Activated CD8-positive, alpha-beta memory T cell treated with anti-CD3 and anti-CD28 coated beads for 36 hours (primary cell): ENCODE data around the gene ASB18. TPM values are rescaled to one million over a fixed set of nuclear protein-coding genes. Genes with fewer than 3 reads are reported as not detected.

ENCODE experiments used
- CTCF ChIA-PET: fragments of 350-600 bp; sonication (Branson Sonifier 250); formaldehyde crosslinking; loops from one replicate; lab custom pipeline; 2021; ENCODE audit warnings: antibody characterized with exemption; lab: Charles Lee
- POLR2A ChIA-PET: fragments of 350-600 bp; sonication (Branson Sonifier 250); formaldehyde crosslinking; loops from one replicate; lab custom pipeline; 2021; ENCODE audit warnings: antibody characterized with exemption; lab: Charles Lee
- total RNA-seq, 2 experiments: library from RNA; stranded (reverse); gene quantifications; one replicate each; pipeline ENCODE4 v1.2.3, GENCODE V29; 2021

Gene ASB18
- total RNA-seq, 2 experiments from 2014 or later, result not detected

DNA sequence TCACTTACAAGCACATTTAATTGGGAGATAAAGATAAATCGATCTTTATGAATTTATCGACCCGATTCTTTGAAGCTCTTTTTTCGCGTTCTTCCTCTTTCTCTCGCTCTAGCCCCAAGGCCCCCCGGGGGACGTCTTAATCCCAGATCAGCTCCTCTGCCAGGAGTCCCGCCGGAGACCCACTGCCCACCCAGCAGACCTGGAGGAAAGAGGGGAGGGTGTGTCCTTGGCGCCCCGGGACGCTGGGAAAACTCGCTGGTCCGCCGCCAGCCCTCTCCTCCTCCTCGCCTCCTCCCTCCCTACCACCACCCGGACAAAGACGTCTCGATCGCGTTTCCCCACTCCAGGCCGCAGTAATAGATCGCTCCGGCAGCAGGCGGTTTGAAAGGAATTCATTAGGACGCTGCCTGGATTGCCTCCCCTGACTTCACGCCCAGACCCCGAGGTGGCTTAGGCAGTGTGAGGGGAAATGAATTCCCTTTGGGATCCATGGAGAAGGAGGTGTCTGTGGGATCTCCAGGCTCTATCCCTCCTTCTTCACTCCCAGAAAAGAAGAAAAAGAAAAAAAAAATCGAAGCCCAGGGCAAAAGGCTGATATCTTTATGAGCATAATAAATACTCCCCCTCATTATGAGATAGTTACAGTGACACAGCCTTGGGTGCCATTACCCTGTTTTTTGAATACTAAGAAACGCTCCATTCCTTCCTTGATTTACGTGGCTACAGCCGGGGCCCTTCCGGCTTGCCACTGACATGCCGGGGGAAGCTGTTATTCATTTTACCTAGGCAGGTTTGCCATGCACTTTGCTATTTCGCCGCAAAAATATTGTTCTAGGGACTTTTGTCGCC is 94.2 kb downstream of the ASB18 start:
- CTCF ChIA-PET, result interaction anchor here (1.0 kb wide), 1 partner anchor 10 kb away, joined by 3 read pairs; no protein-coding TSS in a partner anchor
- POLR2A ChIA-PET, result no interaction called here

DNA sequence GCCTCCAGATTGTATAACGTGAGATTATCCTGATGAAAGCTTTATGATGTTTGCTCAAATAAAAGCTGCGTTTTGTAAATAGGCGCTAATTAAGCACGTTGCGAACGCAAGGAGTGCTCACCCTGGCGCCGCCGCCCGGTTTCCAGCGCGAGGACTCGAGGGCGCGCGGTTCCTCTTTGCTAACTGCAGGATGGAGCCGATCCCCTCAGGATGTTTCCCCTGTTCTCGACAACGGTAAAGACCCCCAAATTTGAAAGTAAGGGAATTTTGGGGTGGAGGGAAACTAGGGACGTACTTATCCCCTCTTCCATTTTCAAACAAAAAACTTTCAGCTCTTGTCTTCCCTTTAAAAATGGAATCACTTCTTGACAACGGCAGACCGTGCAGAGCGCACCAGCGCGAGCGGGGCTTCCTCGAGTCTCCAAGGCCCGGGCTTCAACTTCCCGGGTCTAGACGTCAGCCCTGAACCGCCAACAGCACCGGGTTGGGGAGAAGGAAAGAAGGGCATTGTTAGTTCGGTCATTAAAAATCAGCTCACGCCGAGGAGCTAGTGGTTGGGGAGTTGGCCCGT is 95.0 kb downstream of the ASB18 start:
- ChIA-PET POLR2A (no interaction called here), CTCF (interaction anchor here (1.0 kb wide), 1 partner anchor 9 kb away, joined by 3 read pairs; no protein-coding TSS in a partner anchor)

DNA sequence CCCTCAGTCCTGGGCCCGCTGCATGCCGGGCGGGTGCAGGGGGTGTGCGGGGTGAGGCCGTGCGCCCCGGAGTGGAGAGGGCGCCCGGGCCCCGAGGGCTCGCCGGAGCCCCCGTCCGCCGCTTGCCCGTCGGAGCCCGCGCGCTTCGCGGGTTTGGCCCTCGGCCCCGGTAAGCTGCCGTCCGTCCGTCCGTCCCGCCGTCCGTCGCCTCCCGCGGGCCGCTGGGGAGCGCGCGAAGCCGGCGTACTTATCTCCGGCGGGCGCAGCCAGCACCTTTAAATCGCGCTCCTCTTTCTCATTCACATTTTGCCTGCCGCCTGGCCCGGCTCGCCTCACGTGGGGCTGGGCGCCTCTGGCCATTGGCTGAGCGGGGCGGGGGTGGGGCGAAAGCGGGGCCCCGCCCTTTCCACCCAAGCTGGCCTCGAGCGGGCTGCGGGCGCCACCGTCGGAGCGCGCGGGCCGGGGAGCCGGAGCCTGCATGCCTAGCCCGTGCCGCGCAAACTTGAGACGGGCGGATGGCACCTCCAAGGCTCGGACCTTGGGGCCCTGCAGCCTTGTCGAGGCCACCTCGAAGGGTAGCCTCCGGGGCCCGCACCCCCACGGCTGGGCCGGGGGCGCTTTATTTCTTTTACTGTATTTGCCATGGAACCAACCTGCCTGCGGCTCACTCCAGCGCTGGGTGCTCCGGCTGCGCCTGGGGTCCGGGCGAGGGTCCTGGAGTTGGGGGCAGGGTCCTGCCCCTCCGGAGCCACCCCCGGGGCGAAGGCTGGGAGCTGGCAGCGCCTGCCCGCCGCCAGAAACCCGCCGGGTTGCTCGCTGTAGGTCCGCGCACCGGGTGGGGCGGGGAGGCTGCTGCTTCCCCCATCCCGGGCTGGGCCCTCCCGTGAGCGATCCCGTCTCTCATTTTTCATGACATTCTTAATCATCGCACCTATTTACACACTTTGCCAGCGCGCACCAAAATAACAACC is 95.8 kb downstream of the ASB18 start, which contains the start of gene GBX2:
TSS of gene GBX2 (minus strand) at position 277 of the 971 bp plus-strand sequence. CDS start 415 bp downstream, outside the sequence.
- ChIA-PET POLR2A (no interaction called here), CTCF (interaction anchor here (1.0 kb wide), 1 partner anchor 8 kb away, joined by 3 read pairs; no protein-coding TSS in a partner anchor)

DNA sequence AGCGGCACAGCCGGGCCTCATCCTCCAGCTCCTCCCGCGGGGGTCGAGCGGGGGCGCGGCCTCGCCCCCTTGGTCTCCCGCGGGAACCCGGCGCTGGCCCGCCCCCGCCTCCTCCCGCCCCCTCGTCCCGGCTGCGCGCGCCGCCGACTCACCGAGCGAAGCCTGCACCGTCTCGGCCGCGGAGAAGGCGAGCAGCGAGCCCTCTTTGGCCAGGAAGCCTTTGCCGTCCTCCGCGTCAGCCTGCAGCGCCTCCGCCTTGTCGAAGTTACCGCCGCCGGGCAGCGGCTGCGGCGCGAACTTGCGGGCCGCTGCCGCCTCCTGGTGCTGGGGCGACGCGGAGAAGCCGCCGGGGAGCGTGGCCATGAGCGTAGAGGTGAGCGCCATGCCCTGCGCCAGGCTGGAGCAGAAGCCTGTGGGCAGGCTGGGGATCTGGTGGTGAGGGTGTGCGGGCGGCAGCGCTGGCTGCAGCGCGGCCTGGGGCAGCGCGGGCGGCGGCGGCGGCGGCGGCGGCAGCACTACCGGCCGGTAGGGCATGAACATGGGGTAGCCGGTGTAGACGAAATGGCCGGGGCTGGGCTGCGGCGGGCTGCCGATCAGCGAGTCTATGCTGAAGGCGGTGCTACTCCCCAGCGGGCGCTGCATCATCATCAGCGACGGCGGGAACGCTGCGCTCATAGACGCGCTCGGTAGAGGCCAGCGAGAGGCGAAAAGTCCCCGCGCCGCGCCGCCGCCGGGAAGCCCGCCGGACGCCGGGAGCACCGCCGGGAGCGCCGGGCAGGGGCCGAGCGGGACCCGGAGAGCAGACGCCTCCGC is 96.7 kb downstream of the ASB18 start:
- POLR2A ChIA-PET, result no interaction called here
- CTCF ChIA-PET, result no interaction called here

DNA sequence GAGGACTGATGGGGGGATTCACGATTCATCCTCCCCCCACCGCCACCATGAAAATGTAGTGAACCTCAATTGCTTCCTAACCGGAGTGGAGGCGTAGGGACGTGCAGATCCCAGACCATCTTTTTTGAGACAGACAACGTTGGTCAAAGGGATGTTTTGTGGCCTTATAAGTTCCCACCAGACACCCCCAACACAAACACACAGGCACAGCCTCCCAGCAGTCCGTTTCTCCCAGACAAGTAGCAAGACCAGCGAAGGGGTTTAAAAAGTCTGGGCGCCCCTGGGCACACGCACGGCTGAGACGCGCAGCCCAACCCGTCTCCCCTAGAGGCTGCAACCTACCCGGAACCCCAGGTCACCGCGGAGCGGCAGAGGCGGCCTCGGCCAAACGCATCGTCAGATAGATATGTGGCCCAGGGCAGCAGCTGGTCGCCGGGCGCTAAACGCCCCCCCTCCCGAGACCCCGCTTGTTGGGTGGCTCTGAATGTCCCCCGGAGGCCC is 97.4 kb downstream of the ASB18 start:
- ChIA-PET POLR2A (no interaction called here), CTCF (no interaction called here)

DNA sequence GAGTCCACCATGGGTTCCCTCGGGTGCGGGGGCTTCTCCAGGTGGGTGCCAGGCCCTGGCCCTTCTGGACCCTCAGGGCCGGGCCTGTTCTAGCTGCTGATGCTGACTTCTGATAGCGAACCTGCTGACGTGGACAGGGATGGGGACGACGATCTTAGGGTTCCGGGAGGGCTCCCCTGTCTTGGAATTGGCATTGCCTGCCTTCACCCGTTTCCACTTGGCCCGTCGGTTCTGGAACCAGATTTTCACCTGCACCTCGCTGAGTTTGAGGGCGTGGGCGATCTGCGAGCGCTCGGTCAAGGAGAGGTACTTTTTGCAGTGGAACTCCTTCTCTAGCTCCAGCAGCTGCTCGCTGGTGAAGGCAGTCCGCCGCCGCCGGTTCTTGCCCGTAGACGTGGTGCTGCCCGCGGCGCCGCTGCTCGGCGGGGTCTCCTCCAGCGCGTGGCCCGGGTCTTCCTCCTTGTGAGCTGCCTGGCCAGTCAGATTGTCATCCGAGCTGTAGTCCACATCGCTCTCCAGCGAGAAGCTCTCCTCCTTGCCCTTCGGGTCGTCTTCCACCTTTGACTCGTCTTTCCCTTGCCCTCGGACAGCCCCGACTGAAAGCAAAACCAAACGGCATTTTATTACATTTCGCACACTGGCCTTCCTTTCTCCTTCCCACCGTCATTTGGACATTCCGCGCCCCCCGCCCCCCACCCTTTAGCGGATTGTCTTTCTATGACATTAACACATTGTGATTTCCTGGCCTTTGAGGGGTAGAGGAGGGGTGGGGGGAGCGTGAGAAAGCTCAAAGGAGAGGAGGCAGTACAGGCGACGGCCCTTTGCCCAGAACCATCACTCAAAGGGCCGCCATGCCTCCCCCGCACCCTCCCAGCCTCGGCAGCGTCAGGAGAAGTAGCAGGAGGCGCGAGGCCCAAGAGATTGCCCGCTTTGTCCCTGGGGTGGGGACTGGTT is 98.1 kb downstream of the ASB18 start:
- CTCF ChIA-PET, result no interaction called here
- POLR2A ChIA-PET, result no interaction called here

DNA sequence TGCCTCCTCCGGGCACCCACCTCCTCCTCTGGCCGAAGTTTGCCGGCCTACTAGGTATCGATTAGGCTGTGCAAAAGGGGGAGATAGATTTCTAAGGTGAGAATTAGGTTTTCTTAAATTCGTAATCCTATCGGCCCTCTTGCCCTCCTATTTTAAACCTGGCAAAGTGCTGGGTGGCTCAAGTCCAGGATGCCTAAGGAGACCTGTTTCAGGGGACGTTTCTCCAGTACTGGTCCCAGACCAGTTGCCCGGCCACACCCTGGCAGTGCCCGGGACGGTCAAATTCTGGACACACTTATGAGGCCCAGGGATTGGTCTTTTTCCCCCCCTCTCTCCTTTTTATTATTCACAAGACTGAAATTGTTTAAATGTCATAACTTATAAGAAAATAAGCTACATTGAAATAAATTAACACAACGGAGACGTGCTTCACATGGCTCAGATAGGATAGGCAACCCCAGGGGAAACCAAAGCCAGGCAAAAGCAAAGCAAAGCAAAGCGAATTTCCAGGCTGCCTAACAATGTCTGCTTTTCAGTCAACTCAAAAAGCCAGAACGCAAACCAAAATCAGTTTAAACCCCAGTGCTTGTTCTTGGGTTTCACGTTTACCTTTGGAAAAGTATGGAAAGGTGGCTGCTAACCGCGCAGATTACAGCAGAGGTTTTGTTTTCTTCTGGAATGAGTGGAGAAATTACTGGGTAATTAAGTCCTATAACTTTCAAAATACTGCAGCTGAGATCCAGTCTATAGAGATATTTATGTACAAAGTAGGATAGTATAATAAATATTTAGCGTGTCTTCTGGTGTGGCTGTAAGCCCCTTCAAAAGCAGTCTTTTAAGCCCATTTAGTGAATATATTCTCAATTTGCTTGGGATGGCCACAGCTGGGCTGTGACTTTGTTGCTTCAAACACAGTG is 99.0 kb downstream of the ASB18 start:
- ChIA-PET POLR2A (no interaction called here), CTCF (no interaction called here)

DNA sequence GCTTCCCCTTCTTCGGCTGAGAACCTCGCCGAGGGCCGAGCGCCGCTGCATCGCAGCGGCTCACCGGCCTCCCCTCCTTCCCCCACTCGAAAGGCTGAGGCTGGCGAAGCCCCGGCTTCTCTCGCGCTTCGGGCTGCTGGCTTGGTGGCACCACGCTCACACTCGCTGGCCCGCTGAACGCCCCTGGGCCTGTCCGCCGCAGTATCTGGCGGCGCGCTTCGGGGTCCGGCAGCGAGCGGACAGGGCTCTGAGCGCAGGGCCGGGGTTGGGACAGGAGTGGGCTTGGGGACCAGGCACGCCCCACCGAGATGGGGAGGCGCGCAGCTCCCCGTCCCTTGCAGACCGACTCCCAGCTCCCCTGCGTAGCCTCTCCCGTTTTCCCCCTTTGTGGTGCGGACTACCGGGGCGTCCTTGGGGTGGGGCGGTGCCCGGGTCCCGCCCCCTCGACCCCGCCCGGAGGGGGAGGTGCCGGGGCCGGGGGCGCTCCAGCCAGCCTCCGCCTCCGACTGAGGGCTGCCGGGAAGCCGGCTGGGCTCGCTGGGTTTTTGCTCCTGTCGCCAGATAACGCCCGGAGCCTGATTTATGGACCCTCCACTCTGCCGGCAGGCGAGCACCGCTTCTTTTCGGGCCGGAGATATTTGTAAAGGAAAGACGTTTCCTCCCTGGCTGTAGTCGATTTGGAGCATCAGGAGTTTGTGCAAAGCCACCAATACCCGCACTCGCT is 99.8 kb downstream of the ASB18 start:
- POLR2A ChIA-PET, result no interaction called here
- CTCF ChIA-PET, result no interaction called here

DNA sequence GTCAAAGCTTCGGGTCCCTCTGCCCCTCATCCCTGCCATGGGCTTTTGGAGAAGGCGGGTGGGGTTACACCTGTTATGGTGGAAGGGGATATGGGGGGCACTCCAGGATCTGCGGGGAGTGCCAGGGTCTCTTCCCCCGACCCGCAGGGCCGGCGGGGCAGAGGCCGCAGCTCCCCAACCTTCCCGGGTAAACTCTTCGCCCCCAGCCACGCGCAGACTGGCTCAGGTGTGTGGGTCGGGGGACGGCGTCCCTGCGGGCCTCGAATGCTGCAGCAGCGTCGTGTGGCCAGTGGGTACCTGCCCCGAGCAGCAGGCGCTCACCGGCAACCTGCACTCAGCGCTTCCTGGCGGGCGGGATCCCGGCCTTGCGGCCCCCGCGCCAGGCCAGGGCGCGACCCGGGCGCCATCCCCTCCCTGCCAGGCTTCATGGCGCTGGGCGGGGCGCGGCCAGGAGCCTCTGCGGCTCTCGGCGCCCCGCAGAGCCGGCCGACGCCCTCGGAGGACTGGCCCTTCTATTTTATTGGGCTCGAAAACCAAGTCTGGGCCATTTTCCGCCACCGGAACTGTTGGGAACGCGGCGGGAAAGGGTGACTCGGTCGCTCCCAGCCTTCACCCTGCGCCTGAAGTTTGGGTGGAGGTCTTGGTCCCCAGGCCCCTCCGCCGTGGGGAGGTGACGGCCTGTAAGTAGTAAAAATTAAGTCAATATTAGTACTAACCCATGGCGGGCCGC is 100.6 kb downstream of the ASB18 start:
- ChIA-PET CTCF (no interaction called here), POLR2A (interaction anchor here (0.5 kb wide), 1 partner anchor 1711 kb away, joined by 4 read pairs; no protein-coding TSS in a partner anchor)

DNA sequence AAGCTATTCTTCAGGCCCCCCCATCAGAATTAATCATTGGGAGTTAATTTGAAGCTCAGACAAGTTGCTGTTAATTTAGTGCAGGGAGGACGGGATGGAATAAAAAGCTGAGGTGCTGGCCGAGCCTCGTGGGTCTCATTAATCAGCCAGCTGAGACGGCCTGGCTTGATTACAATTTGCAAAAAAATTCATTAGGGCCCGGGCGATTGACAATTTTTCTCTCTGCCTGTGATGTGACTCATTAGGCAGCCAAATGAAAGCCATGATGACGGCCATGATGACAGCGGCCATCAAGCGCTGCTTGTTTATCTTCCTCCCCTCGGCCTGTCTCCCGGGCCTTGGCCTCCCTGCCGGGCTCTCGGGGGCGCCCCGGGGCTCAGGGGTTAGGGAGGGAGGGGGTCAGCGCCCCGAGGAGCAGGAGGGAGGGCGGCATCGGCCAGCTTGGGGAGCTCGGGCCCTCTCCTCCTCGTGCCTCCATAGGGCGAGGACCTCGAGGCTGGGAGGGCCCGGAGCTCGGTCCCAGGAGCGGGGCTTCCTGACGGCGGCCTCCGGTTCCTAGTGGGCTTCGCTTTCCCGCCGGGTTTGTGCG is 101.2 kb downstream of the ASB18 start:
- POLR2A ChIA-PET, result interaction anchor here (0.5 kb wide), 1 partner anchor 1711 kb away, joined by 4 read pairs; no protein-coding TSS in a partner anchor
- CTCF ChIA-PET, result no interaction called here

DNA sequence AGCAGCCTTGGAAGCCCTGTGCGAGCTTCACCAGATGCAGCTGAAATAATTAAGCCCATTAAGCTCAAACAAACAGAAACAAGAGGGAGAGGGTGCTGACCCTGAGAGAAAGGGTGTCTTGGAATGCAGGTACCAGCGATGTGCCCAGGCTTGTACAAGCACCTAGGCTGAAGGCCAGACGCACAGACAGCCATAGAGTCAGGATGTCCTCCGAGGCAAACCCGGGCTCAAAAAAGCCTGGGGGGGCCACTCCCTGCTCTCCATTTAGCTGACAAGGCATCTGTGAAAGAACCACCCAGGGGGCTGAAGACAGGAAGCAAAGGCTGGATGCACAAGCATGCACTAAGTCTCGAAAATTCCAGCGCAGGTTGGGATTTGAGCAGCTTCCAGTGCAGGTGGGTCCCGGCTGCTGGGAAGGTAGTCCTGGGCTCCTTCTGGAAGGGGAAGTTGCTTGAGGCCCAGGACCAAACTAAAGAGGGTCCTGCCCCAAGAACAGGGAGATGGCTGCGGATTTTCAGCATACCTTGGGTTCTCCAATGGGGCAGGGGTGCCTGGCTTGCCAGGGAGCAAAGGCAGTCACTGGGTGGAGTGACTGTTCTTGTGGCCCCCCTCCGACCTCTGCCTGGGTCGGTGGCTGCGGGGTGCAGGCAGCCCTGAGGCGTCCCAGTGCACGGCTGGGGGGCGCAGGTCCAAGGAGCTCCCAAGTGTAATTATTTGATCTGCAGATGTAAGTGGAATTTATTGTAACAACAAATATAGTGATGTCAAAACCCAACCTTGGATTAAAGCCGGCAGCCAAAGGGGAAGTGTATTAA is 102.0 kb downstream of the ASB18 start:
- ChIA-PET POLR2A (no interaction called here), CTCF (no interaction called here)

DNA sequence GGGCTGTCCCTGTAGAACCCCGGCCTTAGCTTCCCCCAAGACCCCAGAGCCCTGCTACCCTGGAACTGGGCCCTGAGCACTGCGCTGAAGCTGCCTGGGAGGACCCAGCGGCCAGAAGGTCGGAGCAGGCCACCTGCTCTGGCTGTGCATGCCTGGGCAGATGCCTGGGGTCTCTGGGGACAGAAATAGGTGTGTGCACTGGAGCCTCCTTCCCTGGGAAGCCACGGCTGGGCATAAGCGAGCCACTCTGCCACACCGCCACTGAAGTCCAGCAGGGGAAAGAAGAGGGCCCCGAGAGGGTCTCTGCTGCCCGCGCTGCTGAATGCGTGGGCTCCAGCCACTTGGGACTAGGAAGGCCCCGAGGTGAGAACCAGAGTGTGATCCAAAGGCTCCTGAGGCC is 102.7 kb downstream of the ASB18 start:
- ChIA-PET CTCF (no interaction called here), POLR2A (no interaction called here)

DNA sequence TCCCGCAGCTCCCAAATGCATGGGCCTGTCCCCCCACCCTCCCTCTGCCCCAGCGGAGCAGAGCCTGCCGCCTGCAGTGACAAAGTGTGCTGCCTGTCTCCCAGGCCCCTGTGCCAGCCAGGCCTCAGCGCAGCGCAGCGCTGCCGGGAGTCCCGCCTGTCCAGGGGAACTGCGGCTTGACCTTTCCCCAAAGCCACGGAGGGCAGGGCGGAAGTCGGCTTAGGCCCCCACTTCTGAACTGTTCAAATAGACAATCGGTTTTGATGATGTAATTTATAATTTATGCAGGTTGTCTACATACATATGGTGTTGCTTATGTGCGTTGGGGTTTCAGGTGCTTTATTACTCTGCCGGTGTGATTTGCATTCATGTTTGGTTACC is 103.1 kb downstream of the ASB18 start:
- ChIA-PET POLR2A (no interaction called here), CTCF (no interaction called here)
